HG02588 (cell line): Measurements from ENCODE around the gene AKAP6.

Experiments used
- ATAC-seq: cut with Tn5 transposase; IDR thresholded peaks from one replicate; pipeline ENCODE4 v1.9.1; 2021; ENCODE audit warnings: mild to moderate bottlenecking, moderate library complexity; ENCODE audit not compliant: unreplicated experiment

Gene AKAP6

GRCh38 chr14:32696325-32697091 lies 367.4 kb downstream of the AKAP6 start:
- no peak for ATAC-seq

- no peak for ATAC-seq
Observed at GRCh38 chr14:32697114-32697513, 368.0 kb downstream of the AKAP6 start.

- ATAC-seq = no peak
Observed at GRCh38 chr14:32697704-32698103, 368.6 kb downstream of the AKAP6 start.

GRCh38 chr14:32698831-32699230 lies 369.7 kb downstream of the AKAP6 start:
- no peak for ATAC-seq

GRCh38 chr14:32701475-32701874 lies 372.4 kb downstream of the AKAP6 start:
- ATAC-seq = no peak

GRCh38 chr14:32702088-32702487 lies 373.0 kb downstream of the AKAP6 start:
- ATAC-seq = no peak

- ATAC-seq = peak; percentile 97
Observed at GRCh38 chr14:32702562-32702961, 373.5 kb downstream of the AKAP6 start.

GRCh38 chr14:32703183-32703621 lies 374.1 kb downstream of the AKAP6 start:
- ATAC-seq = no peak

- no peak for ATAC-seq
Observed at GRCh38 chr14:32706721-32707519, 377.8 kb downstream of the AKAP6 start.

GRCh38 chr14:32707742-32708500 lies 378.8 kb downstream of the AKAP6 start:
- ATAC-seq = no peak

GRCh38 chr14:32709027-32709426 lies 379.9 kb downstream of the AKAP6 start:
- ATAC-seq = no peak

- ATAC-seq = no peak
Observed at GRCh38 chr14:32710231-32710671, 381.2 kb downstream of the AKAP6 start.

GRCh38 chr14:32710731-32711680 lies 381.9 kb downstream of the AKAP6 start:
- no peak for ATAC-seq

GRCh38 chr14:32713856-32714255 lies 384.8 kb downstream of the AKAP6 start:
- ATAC-seq = no peak

GRCh38 chr14:32719601-32720000 lies 390.5 kb downstream of the AKAP6 start:
- no peak for ATAC-seq

- no peak for ATAC-seq
Observed at GRCh38 chr14:32720927-32721326, 391.8 kb downstream of the AKAP6 start.

- ATAC-seq = no peak
Observed at GRCh38 chr14:32722631-32723183, 393.6 kb downstream of the AKAP6 start.

- ATAC-seq = no peak
Observed at GRCh38 chr14:32724867-32725471, 395.9 kb downstream of the AKAP6 start.

- no peak for ATAC-seq
Observed at GRCh38 chr14:32726516-32726915, 397.4 kb downstream of the AKAP6 start.
